Liver (tissue), 3 donors: ENCODE measurements around the gene GALNT16.

Experiments used
- EGR1 ChIP-seq, 2 donors: IDR thresholded peaks; 2 replicates each; pipeline ENCODE4 v1.6.1; 2016 to 2018; ENCODE audit warnings: antibody characterized with exemption in 2 of 2, low read depth in 2 of 2
- GABPA ChIP-seq, 2 donors: IDR thresholded peaks in 1 of 2; conservative IDR thresholded peaks in 1 of 2; 2 replicates each; pipeline ENCODE4 v1.6.1; 2016; ENCODE audit warnings: antibody characterized with exemption in 2 of 2, mild to moderate bottlenecking in 1 of 2, moderate library complexity in 1 of 2
- NR2F2 ChIP-seq: IDR thresholded peaks from 2 replicates; pipeline ENCODE4 v1.6.1; 2016; ENCODE audit warnings: antibody characterized with exemption
- RXRA ChIP-seq, 2 donors: IDR thresholded peaks; 2 replicates each; pipeline ENCODE4 v1.6.1; 2017 to 2018; ENCODE audit warnings: antibody characterized with exemption in 2 of 2, mild to moderate bottlenecking in 1 of 2
- SP1 ChIP-seq: IDR thresholded peaks from 2 replicates; pipeline ENCODE4 v1.6.1; 2018; ENCODE audit warnings: antibody characterized with exemption, mild to moderate bottlenecking
- TAF1 ChIP-seq: conservative IDR thresholded peaks from 2 replicates; pipeline ENCODE4 v1.6.1; 2016; ENCODE audit warnings: antibody characterized with exemption, mild to moderate bottlenecking
- YY1 ChIP-seq: IDR thresholded peaks from 2 replicates; pipeline ENCODE4 v1.6.1; 2016; ENCODE audit warnings: antibody characterized with exemption, mild to moderate bottlenecking
- TF ChIP-seq, protein P1 (sequence below): fragments of 150-350 bp; IDR thresholded peaks from 2 replicates; pipeline ENCODE4 v1.5.1; 2017; ENCODE audit warnings: improper control_type of control experiment, low read depth, low read length; ENCODE audit not compliant: missing input control
- donor health status: healthy.
- donor health status: healthy.

DNA sequence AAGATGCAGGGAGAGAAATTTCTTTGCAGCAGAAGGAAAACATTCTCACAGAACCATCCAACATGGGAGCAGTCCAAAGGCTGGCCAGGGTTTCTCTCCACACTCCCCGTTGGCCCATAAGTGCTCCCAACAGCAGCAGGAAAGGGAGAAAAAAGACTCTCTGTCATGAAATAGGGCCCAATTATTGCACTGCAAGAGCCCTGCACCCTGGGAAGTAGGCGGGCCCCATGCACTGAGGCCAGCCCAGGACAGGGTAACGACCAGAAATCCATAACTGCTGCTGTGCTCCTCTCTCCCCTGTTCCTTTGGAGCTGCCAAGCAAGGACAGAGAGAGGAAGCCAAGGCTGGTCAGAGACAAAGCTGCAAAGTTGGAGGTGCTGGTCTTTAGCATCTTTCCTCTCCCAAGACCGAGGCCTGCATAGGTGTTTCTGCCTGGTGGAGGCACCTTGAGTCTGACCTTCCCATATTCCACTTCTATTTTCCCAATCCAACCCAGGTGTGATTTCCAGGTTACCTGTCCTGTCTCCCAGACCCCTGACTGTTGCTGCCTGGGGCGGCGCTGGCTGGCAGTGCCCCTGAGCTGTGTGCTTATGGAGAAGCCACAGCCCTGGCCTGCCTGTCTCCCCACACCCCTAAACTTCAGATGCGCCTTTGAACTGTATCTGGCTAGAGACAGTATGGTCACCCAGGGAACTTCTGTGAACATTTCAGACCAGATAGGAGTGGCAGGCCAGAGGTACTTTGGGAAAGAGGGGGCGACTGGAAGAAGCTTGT, 6.8 kb downstream of the GALNT16 start:
- TF ChIP-seq, protein P1, sequence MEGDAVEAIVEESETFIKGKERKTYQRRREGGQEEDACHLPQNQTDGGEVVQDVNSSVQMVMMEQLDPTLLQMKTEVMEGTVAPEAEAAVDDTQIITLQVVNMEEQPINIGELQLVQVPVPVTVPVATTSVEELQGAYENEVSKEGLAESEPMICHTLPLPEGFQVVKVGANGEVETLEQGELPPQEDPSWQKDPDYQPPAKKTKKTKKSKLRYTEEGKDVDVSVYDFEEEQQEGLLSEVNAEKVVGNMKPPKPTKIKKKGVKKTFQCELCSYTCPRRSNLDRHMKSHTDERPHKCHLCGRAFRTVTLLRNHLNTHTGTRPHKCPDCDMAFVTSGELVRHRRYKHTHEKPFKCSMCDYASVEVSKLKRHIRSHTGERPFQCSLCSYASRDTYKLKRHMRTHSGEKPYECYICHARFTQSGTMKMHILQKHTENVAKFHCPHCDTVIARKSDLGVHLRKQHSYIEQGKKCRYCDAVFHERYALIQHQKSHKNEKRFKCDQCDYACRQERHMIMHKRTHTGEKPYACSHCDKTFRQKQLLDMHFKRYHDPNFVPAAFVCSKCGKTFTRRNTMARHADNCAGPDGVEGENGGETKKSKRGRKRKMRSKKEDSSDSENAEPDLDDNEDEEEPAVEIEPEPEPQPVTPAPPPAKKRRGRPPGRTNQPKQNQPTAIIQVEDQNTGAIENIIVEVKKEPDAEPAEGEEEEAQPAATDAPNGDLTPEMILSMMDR, result no peak
- TF ChIP-seq YY1 (no peak), GABPA (IDR thresholded peaks at IDR 0.05 in 1 of 2, conservative IDR thresholded peaks at IDR 0.05 in 1 of 2) (no peak), EGR1 (IDR thresholded peaks at IDR 0.05; ENCODE audit: low read depth in 2 of 2) (no peak), RXRA (IDR thresholded peaks at IDR 0.05) (no peak), TAF1 (no peak), SP1 (no peak), NR2F2 (no peak)
